NCI-H82 treated with DMSO at 0.1 percent for 48 hours (cell line): ENCODE data around the gene ELOVL2.
A peak's percentile ranks its signal among the peaks of the same experiment; 100 is the strongest.
"Not testable (repeated sequence)": the region's sequence is repeated elsewhere in the genome, so short reads cannot be mapped to it uniquely, and the experiment has no call there.

Source experiments
- DNase-seq: peaks from one replicate; lab custom pipeline; 2025; ENCODE audit not compliant: unreplicated experiment; lab: John Stamatoyannopoulos, UW

ELOVL2 gene, protein sequence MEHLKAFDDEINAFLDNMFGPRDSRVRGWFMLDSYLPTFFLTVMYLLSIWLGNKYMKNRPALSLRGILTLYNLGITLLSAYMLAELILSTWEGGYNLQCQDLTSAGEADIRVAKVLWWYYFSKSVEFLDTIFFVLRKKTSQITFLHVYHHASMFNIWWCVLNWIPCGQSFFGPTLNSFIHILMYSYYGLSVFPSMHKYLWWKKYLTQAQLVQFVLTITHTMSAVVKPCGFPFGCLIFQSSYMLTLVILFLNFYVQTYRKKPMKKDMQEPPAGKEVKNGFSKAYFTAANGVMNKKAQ

DNA sequence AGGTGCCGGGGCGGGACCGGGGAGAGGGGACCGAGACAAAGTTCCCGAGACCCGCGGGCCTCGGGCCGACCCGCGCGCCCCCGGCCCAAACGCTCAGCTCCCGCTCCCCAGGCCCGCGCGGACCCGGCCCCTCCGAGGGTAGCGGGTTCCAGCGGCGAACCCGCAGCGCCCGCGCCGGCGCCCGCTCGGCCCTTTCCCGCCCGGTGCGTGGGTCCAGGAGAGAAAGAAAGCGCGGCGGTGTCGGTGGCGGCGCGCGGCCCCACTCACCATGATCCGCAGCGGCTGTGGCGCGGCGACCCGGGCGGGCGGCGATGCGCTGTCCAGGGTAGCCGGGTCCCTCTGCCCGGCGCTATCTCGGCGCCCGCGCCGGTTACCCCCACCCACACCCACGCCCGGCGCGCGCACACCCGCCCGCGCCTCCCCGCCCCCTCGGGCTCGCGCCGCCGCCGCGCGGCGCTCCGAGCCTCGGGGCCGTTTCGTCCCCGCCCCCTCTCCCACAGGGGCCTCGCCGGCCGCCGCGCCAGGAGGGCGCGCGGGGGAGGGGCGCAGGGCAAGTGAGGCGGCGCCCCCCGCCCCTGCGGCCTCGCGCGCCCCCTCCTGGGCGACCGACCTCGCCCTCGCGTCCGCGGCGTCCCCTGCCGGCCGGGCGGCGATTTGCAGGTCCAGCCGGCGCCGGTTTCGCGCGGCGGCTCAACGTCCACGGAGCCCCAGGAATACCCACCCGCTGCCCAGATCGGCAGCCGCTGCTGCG lies at the start of gene ELOVL2:
ELOVL2 (minus strand) TSS at position 345 of the 751 bp plus-strand sequence; CDS start at position 270, 75 bp downstream.
- peak; percentile 27 for DNase-seq

DNA sequence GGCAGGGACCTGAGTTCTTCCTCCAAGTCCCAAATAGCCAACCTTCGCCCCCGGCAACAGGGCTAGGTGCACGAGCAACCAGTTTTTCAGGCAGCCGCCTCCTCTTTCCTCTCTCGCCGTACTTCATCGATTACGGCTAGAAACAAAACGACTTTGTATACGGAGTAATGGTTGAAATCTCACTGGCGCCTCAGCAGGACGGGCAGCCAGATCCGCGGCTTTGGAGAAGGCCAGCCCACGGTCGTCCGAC lies 49.2 kb upstream of the ELOVL2 start:
- DNase-seq, result no peak

DNA sequence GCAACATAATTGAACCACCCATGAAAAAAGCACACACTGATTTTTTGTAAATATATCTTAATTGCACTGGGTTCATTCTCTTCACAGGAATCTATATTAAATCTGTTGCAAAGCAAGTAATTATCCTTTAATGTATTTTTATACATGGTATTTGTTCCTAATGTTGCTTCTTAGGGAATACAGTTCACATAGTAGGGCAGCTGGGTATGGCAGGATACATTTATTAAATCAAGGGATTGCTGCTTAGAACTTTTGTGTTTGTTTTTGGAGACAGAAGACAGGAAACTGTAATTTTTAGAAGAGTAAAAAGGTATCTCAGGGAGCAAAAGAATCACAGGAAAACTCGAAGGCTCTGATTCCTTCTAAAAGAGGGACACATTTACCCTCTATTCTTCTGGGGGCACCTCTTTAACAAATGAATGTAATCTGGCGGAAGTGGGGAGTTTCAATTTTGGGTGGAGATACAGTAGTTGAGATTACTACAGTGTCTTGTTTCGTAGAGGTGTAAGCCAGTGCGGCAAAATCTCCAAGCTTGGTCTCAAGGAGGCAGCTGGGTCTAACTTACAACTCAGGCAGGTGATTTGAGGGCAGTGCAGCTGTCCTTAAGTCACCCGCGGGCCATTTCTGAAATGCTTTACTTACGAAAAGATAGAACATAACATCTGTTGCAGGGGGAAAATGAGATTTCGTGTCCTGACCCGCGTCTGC lies 48.7 kb upstream of the ELOVL2 start:
- peak; percentile 93 for DNase-seq

DNA sequence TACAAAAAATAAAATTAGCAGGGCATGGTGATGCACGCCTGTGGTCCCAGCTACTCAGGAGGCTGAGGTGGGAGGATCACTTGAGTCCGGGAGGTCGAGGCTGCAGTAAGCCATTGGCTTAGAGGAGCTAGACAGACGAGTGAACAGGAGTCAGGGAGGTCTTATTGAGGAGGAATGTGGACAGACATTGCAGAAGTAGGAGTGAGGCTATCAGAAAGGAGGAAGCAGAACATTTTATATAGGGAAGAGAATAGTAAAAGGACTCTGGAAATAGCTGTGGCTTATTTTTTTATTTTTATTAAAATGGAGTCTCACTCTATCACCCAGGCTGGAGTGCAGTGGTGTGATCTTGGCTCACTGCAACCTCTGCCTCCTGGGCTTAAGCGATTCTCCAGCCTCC lies 47.0 kb upstream of the ELOVL2 start:
- DNase-seq, result not testable (repeated sequence)

DNA sequence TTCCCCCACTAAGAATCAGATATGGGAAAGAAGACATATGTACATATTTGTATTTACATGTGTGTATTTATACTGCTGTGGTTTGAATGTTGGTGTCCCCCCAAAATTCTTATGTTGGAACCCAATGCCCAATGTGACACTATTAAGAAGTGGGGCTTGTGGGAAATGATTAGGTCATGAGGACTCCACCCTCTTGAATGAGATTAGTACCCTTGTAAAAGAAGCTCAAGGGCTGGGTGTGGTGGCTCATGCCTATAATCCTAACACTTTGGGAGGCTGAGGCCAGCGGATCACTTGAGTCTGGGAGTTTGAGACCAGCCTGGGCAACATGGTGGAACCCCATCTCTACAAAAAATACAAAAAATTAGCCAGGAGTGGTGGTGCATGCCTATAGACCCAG lies 45.6 kb upstream of the ELOVL2 start:
- no peak for DNase-seq

DNA sequence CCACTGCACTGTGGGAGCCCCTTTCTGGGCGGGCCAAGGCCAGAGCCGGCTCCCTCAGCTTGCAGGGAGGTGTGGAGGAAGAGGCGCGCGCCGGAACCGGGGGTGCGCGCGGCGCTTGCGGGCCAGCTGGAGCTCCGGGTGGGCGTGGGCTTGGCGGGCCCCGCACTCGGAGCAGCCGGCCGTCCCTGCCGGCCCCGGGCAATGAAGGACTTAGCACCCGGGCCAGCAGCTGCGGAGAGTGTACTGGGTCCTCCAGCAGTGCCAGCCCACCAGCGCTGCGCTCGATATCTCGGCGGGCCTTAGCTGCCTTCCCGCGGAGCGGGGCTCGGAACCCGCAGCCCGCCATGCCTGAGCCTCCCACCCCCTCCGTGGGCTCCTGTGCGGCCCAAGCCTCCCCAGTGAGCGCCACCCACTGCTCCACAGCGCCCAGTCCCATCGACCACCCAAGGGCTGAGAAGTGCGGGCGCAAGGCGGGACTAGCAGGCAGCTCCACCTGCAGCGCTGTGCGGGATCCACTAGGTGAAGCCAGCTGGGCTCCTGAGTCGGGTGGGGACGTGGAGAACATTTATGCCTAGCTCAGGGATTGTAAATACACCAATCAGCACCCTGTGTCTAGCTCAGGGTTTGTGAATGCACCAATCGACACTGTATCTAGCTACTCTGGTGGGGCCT lies 43.2 kb upstream of the ELOVL2 start:
- DNase-seq, result not testable (repeated sequence)

DNA sequence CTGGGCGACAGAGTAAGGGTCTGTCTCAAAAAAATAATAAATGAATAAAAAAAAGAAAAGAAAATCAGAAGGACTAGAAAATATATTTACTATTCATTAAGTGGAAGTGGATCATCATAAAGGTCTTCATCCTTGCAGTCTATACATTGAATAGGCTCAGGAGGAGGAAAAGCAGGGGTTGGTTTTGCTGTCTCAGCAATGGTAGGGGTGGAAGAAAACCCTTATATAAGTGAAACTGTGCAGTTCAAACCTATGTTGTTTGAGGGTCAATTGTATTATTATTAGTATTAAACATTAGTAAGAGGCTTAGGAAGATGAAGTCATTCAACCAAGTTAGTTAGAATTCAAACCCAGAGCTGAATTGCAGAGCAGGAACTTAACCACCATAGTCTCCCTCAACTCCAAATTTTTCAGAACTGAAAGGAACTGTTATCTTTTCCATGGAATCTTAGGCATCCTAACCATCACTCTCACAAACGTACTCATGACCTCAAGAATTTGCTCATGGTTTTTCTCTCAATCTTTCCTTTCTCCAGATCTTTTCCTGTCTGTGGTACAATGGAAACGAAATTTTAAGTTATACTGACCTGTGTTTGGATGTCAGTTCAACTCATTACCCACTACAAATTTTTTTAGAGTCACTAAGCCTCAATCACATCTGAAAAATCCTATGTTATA lies 41.8 kb upstream of the ELOVL2 start:
- no peak for DNase-seq

DNA sequence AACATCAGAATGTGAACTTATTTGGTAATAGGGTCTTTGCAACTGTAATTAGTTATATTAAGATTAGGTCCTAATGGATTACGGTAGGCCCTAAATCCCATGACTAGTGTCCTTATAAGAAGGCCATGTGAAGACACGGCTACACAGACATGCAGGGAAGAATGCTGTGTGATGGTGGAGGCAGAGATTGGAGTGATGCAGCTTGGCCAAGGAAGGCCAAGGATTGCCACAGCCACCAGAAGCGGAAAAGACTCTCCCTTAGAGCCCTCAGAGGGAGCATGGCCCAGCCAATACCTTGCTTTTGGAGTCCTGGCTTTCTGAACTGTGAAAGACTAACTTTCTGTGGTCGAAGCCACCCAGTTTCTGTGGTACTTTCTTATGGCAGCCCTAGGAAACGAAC lies 39.9 kb upstream of the ELOVL2 start:
- DNase-seq, result peak; percentile 44

DNA sequence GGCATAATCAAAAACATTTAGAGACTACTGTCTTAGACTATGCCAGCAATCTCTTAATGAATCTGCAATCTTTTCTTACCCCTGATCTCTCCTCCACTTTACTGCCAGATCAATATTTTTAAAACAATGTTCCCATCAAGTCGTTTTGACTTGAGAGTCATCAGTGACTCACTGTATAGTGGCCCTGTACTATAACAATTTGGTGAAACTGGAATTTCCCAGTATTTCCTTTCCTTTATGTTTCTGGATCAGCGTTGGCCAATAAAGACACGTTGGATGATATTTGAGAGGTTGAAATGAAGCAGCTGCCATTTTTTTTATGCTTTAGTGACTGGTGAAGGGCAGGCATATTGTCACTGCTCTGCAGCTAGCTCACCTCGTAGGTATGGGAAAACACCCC lies 39.4 kb upstream of the ELOVL2 start:
- DNase-seq, result no peak

DNA sequence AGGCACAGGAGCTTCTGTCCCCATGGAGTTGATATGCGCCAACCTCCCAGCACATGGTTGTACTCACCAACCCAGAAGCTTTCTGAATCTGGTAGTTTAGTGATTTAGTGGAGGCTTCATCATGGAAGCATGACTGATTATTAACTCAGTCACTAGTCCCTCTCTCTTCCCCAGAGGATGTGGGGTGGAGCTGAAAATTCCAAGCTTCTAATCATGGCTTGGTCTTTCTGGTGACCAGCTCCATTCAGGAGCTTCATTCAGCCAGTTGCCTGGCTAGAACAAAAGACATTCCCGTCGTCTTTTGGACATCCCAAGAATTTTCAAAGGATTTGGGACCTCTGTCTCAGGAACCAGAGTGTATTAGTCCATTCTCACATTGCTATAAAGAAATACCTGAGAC lies 36.2 kb upstream of the ELOVL2 start:
- no peak for DNase-seq

DNA sequence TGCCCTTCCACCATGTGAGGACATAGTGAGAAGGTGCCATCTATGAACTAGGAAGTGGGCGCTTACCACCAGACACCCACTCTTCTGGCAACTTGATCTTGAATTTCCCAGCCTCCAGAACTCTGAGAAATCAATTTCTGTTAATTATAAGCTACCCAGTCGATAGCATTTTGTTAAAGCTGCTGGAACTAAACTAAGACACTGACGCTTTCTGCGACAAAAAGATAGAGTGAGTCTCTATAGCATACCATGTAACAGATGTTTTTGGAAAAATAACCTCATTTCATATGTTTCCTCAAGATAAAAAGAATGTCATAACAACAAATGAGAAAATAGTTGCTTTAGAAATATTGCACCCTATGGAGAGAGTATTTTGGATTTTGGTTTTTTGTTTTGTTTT lies 34.2 kb upstream of the ELOVL2 start:
- no peak for DNase-seq

DNA sequence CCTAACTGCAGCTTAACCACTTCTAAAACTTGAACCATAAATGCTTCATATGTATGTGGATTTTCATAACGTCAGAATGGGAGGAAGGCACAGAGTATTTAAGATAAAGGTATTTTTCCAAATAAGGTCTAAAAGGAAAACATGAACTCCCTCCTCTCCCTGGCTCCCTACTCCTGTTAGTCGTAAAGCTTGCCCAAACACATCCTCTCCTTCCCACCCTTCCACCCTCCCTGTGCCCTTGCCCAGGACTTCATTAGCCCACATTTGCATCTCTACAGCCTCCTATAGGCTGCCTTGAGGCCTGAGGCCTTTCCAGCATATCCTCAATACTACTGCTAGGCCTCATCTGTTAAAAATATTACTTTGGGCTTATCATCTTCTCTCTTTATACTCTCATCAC lies 32.4 kb upstream of the ELOVL2 start:
- no peak for DNase-seq

DNA sequence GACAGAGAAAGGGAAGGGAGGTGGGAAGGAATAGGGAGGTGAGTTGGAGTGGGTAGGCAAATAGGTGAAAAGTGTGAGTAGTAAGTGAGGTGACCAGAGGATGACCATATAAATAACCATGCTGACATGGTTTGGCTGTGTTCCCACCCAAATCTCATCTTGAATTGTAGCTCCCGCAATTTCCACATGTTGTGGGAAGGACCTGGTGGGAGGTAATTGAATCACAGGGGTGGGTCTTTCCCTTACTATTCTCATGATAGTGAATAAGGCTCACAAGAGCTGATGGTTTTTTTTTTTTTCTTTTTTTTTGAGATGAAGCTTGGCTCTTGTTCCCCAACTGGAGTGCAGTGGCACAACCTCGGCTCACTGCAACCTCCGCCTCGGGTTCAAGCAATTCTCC lies 28.0 kb upstream of the ELOVL2 start:
- DNase-seq, result no peak

DNA sequence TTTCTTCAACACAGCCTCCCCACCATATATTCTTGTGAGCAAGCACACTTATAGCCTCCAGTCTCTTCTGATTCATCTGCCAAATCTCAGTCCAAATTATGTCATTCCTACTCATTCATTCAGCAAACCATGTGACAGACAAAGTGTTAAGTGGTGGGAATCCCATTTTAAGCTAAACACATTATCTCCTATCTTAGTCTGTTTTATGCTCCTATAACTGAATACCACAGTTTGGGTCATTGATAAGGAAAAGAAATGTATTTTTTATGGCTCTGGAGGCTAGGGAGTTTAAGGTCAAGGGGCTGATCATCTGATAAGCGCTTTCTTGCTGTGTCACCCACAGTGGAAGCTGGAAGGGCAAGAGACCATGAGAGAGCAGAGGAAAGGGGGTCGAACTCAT lies 25.7 kb upstream of the ELOVL2 start:
- DNase-seq, result peak; percentile 44

DNA sequence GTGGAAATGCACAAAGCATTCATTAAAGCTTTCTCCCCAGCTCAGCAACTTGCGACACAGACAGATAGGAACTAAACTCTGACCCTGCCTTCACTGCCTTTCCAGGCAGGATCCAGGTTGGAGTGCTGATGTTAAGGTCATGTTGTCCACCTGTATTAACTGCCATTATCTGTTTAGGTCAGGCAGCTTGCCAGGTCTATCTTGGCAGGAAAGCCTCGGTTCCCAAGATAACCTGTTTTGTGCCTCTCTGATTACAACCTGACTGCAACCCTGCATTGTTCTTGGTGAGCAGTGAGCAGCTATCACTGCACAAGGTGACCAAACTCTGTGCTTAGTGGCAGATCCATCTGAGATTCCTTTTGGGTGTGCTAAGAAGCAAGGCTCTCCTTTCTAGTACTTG lies 23.2 kb upstream of the ELOVL2 start:
- no peak for DNase-seq

DNA sequence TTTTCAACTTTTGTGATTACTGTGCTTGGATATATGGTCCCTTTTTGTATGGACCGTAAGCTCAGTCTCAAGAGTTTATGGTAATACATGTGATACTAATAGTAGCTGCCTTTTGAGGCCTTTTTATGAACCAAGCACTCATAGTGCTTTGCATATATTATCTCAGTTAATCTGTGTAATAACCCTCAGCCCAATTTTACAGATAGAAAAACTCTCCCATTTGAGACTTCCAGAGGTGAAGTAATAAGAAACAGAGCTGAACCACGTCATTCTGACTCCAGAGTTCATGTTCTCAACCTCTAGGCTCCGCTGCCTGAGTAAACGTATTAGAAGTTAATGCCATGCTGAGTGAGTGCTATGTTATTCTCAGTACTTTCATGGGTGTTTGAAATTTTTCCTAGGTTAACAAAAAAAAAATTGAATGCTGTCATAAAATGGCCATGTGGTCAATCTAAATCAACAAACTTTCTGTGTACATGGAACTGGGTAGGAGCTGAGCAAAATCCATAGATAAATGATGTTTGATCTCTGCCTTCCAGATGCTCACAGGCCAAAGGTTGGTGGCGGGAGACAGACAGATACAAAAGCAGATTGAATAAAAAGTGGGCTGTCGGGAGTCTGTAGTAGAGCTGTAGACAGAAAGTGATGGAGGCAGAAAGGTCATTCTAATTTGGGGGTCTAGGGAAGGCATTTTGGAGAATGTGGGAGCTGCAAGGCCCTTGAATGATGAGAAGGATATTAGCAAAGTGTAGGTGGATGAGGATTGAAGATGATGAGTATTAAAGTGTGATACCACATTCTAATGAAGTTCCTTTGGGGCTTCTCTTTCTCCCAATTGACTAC lies 22.6 kb upstream of the ELOVL2 start:
- no peak for DNase-seq

DNA sequence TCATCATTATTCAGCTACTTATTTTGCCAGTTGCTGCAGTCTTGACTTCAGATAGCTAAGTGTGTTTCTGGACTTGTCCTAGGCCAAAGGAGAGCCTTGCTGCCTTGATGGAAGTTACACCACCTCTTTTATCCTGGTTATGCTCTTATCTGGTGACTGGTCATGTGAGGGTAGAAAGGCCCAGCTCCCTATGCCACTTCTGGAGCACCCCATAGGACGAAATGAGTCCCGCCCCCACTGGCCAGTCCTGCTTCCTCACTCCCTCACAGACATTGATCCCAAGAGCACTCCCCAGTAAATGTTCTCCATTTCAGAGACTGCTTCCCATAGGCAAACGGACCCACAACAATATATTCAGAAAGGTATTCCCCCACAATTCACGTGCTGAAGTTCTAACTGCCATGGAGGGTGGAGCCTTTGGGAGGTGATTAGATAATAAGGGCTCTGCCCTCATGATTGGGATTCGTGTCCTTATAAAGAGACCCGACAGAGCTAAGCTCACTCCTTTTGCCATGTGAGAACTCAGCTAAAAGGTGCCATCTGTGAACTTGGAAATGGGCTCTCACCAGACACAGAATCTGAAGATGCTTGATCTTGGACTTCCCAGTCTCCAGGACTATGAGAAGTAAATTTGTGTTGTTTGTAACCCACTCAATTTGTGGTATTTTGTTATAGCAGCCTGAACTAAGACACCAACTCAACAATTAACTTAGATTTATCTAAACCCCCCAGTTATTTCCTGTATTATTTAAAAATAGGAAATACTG lies 21.5 kb upstream of the ELOVL2 start:
- DNase-seq, result no peak

DNA sequence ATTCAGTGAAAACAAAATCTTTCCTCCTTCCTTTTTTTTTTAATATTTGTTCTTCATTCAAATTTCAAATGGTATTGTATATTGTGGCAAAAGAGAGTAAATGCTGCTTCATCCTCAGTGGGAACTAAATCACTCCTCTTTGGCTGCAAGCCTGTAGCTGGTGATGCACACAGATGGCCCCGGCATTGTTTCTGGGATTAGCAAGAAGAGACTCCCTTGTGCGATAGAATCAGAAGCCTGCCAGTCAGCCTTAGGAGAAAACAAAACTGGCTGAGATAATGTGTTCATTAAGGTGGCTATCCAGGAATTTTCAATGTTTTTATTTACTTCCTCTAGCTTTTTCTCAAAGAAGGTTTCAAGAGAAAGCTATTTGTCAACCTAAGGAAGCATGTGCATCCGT lies 20.7 kb upstream of the ELOVL2 start:
- DNase-seq, result peak; percentile 72

DNA sequence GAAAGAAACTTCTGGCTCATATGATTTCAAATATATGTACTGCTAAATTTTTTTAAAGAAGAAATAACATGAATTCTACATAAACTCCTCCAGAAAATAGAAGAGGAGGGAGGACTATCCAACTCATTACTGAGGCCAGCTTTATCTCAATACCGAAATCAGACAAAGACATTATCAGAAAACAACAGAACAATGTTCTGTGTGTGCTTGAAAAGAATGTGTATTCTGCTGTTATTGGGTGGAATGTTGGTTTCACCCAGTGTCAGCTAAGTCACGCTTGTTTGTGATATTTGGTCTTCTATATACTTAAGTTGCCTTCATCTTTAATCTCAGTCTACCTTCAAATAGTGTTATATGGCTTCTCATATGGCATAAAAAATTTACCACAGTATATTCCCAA lies 18.6 kb upstream of the ELOVL2 start:
- no peak for DNase-seq

DNA sequence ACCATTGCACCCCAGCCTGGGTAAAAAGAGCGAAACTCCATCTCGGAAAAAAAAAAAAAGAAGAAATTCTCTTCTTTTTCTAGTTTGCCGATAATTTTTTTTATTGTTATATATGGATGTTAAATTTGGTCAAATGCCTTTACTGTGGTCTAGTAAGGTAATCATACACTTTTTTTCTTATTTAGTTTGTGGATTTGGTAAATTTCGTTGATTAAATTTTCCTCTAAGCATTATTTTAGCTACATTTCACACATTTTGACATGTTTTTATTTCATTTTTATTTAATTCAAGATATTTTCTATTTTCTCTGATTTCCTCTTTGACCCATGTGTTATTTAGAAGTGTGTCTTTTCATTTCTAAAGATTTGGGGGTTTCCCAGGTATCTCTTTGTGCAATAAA lies 18.0 kb upstream of the ELOVL2 start:
- DNase-seq, result no peak
